ENCODE results near the gene FYCO1. TPM values are rescaled to one million over a fixed set of nuclear protein-coding genes. Genes with fewer than 3 reads are reported as not detected.
A peak's percentile ranks its signal among the peaks of the same experiment; 100 is the strongest.

The FYCO1 gene
- total RNA-seq, 2 donors from 2014 or later = 17.6 to 25.1 TPM

DNA sequence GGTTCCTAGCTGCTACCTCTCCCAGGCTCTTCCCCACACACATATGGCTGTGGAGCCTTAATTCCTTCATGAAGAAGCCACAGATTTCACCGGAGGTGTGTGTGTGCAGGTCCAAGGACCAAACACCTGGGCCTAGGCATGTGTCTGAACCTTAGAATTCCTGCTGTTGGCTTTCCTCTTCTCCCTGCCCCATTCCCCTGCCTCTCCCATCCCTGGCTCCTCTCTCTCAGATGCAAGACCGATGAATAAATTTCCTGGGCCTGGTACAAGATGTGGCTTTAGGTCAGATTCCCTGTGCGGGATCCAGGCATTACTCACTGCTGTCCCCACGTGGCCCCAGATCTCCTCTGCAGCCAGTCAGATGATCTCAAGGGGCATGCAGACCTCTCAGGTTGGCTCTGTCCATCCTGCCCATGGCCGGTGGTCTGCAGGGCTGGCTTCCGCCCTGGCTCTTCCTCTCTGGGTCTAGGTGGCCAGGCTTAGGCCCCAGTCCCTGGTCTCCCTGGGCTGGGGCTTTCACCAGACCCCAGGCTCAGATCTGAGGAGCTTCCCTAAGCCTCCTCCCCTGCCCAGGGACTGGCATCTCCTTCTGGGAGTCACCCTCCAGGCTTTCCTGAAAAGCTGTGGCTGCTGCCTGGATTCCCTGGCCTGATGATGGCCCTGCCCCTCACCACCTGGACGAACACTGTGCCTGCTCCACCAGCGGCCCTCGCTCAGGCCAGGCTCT, 88.8 kb downstream of the FYCO1 start:
- peaks cover 29% of the 10 kb centered on the region for H3K4me1 Mint-ChIP-seq (ENCODE audit: low read depth)
- no peaks in the 10 kb centered on the region for H3K36me3 Mint-ChIP-seq (ENCODE audit: insufficient read depth in 2 of 2)
- ATAC-seq (replicated peaks in 1 of 2) = no peak
- no peak overlapping the region for H3K4me3 Mint-ChIP-seq
- H3K27ac Mint-ChIP-seq = no peak overlapping the region
- DNase-seq = no peak
- no peaks in the 10 kb centered on the region for H3K9me3 Mint-ChIP-seq
- H3K27me3 Mint-ChIP-seq (ENCODE audit: low read depth) = peaks cover 61% of the 10 kb centered on the region

DNA sequence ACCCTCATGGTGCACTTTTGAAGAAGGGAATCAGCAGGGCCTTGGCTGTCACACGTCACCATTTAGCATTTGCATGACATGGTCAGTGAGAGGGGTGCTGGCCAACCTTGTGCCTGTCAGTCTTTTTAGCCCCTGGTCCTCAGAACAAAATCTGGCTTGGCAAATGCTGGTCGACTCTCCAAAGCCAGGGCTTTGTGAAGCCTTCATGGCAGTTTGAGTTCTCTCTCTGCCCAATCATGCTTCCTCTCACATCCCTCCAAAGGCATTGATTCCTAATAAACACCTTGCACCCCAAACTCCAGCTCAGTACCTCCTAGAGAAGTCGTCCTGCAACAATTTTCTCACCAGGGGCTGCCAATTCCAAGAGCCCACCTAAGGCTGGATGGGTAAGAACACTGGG, 89.9 kb downstream of the FYCO1 start:
- DNase-seq (no peak), ATAC-seq (replicated peaks in 1 of 2) (no peak)
- Mint-ChIP-seq H3K36me3 (ENCODE audit: insufficient read depth in 2 of 2) (no peaks in the 10 kb centered on the region), H3K4me1 (ENCODE audit: low read depth) (peaks cover 29% of the 10 kb centered on the region), H3K9me3 (no peaks in the 10 kb centered on the region), H3K27me3 (ENCODE audit: low read depth) (peaks cover 61% of the 10 kb centered on the region), H3K27ac (no peak overlapping the region), H3K4me3 (no peak overlapping the region)

DNA sequence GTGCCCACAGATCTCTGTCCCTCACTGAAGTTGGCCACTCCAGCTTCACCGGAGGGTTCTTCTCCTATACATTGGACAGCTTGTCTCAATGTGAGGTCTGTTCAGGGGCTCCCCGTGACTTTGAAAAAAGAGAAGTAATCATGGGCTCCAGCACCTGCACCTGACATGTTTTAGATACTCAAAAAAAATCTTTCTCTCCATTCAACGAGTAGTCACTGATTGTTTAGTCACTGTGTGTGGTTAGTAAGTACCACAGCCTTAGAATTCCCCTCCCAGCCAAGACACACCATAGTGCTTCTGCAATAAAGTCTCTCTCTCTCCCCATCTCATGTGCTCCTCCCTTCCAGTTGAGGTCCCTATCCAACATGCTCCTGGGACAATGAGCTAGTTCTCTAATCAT, 90.7 kb downstream of the FYCO1 start:
- H3K27ac Mint-ChIP-seq = no peak overlapping the region
- peak in 1 of 2 donors; percentile 22 for DNase-seq
- peak; percentile 85 to 86 for ATAC-seq (replicated peaks in 1 of 2)
- no peaks in the 10 kb centered on the region for H3K36me3 Mint-ChIP-seq (ENCODE audit: insufficient read depth in 2 of 2)
- H3K4me1 Mint-ChIP-seq (ENCODE audit: low read depth) = peaks cover 29% of the 10 kb centered on the region
- no peak overlapping the region for H3K4me3 Mint-ChIP-seq
- H3K9me3 Mint-ChIP-seq = no peaks in the 10 kb centered on the region
- H3K27me3 Mint-ChIP-seq (ENCODE audit: low read depth) = peaks cover 58% of the 10 kb centered on the region

DNA sequence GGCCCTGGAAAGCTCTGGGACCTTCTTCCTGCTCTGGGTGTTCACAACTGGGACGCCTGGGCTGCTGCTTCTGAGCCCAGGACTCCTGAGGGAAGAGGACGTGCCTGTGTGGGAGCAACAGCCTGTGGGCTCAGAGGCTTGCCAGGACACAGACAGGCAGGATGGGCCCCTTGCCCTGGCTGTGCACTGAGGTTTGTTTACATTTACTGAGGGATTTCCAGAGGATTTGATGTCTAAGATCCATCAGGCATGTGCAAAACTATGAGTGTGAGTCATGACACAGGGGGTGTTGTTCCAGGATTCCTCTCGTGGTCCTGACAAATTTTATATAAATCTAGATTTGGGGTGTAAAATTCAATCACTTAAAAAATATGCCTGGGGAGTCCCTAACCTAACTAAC, 98.7 kb downstream of the FYCO1 start:
- peaks cover 17% of the 10 kb centered on the region for H3K4me1 Mint-ChIP-seq (ENCODE audit: low read depth)
- ATAC-seq (replicated peaks in 1 of 2) = no peak
- H3K9me3 Mint-ChIP-seq = no peaks in the 10 kb centered on the region
- peaks cover 73% of the 10 kb centered on the region for H3K27me3 Mint-ChIP-seq (ENCODE audit: low read depth)
- DNase-seq = no peak
- no peak overlapping the region for H3K4me3 Mint-ChIP-seq
- no peak overlapping the region for H3K27ac Mint-ChIP-seq
- no peaks in the 10 kb centered on the region for H3K36me3 Mint-ChIP-seq (ENCODE audit: insufficient read depth in 2 of 2)

DNA sequence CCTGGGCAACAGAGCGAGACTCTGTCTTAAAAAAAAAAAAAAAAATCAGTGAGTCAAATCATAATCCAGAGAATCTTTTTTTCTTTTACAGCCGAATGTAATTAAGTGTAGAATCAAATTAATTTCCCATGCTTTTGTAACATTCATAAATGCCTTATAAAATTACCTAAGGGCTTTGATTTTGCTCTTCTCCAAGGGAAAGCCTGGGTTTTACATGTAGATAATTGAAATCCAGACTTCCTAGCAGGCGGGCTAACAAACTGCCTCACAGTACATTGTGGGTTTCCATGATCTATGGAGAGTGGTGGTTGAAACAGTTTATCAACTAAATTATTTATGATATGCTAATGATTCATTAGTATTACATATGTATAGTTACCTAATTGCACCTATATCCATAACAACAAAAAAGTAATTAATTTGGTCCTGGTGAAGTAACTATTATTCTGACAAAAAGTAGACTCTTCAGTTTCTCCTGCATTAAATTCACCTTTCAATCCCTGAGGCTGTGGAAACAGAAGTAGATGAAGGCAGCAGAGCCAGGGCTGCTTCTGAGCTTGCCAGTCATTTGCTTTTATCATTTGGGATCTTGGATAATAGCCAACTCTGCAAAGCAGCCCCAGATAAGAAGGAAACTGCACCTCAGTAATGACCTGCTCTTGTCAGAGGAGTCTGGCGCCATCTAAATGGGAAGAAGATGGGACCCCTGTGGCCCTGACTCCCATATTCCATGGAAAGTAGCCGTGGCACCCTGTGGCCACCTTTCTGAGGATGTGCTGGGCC, 99.7 kb downstream of the FYCO1 start:
- Mint-ChIP-seq H3K4me3 (no peak overlapping the region), H3K36me3 (ENCODE audit: insufficient read depth in 2 of 2) (no peaks in the 10 kb centered on the region), H3K9me3 (no peaks in the 10 kb centered on the region), H3K27me3 (ENCODE audit: low read depth) (peaks cover 74% of the 10 kb centered on the region), H3K4me1 (ENCODE audit: low read depth) (peaks cover 19% of the 10 kb centered on the region), H3K27ac (no peak overlapping the region)
- no peak for ATAC-seq (replicated peaks in 1 of 2)
- no peak for DNase-seq

DNA sequence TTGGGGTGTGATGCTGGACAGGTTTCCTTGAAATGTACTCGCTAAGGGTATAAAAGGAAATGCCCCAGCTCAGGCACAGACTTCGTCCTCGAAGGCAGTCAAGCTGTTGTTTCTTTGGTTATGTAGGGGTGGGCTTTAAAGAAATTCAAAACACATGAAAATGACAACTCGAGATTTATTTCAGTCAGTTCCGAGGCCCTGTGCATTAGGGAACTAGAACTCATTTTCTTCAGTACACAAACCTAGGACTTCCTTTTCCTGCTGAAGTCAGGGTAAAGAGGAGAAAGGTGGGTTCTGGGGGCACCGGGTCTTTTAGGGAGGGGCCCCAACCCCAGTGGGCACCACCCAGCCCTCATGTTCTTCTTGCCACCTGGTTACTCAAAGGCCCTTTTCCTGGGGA, 101.6 kb downstream of the FYCO1 start:
- Mint-ChIP-seq H3K4me1 (ENCODE audit: low read depth) (peaks cover 26% of the 10 kb centered on the region), H3K27me3 (ENCODE audit: low read depth) (peaks cover 72% of the 10 kb centered on the region), H3K4me3 (no peak overlapping the region), H3K36me3 (ENCODE audit: insufficient read depth in 2 of 2) (no peaks in the 10 kb centered on the region), H3K9me3 (no peaks in the 10 kb centered on the region), H3K27ac (no peak overlapping the region)
- ATAC-seq (replicated peaks in 1 of 2) (no peak), DNase-seq (no peak)

DNA sequence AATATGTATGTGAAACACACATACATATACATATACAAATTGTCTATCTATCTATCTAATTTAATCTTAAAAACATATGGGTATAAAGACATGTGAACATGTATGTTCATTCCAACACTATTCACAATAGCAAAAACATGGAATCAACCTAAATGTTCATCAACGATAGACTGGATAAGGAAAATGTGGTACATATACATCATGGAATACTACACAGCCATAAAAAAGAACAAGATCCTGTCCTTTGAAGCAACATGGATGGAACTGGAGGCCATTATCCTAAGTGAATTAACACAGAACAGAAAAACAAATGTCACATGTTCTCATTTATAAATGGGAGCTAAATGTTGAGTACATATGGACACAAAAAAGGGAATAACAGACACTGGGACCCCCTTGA, 103.5 kb downstream of the FYCO1 start:
- DNase-seq (no peak), ATAC-seq (replicated peaks in 1 of 2) (no peak)
- H3K36me3 Mint-ChIP-seq (ENCODE audit: insufficient read depth in 2 of 2) = no peaks in the 10 kb centered on the region
- peaks cover 40% of the 10 kb centered on the region for H3K4me1 Mint-ChIP-seq (ENCODE audit: low read depth)
- H3K27me3 Mint-ChIP-seq (ENCODE audit: low read depth) = peaks cover 60% of the 10 kb centered on the region
- no peak overlapping the region for H3K27ac Mint-ChIP-seq
- no peak overlapping the region for H3K4me3 Mint-ChIP-seq
- no peaks in the 10 kb centered on the region for H3K9me3 Mint-ChIP-seq

DNA sequence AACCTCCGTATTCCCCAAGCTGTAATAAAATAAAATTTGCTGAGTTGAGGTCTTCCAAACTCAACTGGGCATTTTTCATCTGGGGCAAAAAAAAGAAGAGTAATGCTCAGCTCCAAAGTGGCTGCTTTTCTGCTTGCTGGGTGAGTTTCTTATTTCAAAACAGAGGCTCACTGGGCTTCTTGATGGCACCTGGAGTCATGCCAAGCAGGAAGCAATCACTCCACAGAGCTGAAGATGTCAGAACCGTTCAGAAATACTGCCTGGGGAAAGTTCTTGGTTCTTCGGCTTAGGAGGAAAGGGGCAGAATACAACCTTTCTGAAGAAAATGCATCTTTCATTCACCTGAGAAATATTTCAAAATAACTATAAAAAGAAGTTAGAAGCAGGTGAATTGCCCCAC, 105.2 kb downstream of the FYCO1 start:
- Mint-ChIP-seq H3K36me3 (ENCODE audit: insufficient read depth in 2 of 2) (no peaks in the 10 kb centered on the region), H3K4me3 (peak overlapping the region in 1 of 2 donors; percentile 40), H3K27me3 (ENCODE audit: low read depth) (peaks cover 65% of the 10 kb centered on the region), H3K27ac (no peak overlapping the region), H3K9me3 (no peaks in the 10 kb centered on the region), H3K4me1 (ENCODE audit: low read depth) (peaks cover 52% of the 10 kb centered on the region)
- no peak for DNase-seq
- no peak for ATAC-seq (replicated peaks in 1 of 2)

DNA sequence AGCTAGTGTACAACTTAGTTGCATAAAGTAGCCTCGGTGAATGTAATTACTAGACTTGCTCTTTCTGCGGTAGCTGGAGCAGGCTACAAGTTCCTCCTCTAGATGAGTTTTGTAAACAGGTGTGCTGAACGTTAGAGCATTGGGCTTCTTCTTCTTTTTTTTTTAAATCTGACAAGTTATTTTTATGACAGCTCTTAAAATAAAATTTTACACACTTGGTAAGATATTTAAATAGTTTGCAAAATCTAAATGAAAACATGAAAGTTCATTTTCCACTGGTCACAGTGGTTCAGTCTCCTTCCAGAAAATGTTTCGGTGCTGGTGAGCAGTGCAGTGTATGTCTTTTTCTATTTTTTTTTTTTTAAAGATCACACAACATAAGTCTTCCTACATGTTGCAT, 106.3 kb downstream of the FYCO1 start:
- DNase-seq = no peak
- no peaks in the 10 kb centered on the region for H3K9me3 Mint-ChIP-seq
- no peaks in the 10 kb centered on the region for H3K36me3 Mint-ChIP-seq (ENCODE audit: insufficient read depth in 2 of 2)
- H3K4me1 Mint-ChIP-seq (ENCODE audit: low read depth) = peaks cover 61% of the 10 kb centered on the region
- ATAC-seq (replicated peaks in 1 of 2) = no peak
- H3K27ac Mint-ChIP-seq = no peak overlapping the region
- H3K27me3 Mint-ChIP-seq (ENCODE audit: low read depth) = peaks cover 73% of the 10 kb centered on the region
- no peak overlapping the region for H3K4me3 Mint-ChIP-seq

DNA sequence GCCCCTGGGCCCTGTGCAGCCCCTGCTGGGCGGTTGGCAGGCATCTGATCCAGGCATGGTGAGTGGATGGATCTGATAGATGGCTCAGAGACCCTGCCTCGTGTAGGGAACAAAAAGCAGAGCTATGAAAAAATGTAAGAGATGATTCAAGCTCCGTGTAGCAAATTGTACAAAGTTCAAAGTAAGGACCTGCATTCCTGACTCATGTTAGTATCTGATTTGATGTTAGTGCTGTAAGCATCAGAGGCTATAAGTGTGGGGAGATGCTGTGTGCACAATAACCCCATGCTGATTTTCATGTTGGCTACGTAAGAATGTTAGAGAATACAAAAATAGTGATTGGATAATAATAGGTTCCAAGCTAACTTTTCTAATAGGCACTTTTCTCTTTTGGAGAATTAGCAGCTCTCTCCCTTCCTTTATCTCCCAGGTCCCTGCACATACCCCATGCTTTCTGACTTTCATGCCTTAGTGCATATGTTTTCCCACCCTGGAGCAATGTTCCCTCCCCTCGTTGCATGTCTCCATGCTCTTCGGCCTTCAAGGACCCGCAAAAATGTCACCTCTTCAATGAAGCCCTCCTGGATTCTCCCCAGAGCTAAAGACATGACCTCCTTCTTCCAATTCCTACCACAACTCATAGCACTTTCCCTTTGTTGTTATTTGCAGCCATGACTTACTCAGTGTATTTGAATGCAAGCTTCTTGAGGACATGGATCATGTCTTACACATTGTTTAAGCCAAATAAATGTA, 107.7 kb downstream of the FYCO1 start:
- H3K4me3 Mint-ChIP-seq = no peak overlapping the region
- no peaks in the 10 kb centered on the region for H3K36me3 Mint-ChIP-seq (ENCODE audit: insufficient read depth in 2 of 2)
- H3K27ac Mint-ChIP-seq = no peak overlapping the region
- no peaks in the 10 kb centered on the region for H3K9me3 Mint-ChIP-seq
- DNase-seq = no peak
- peak; percentile 18 to 26 for ATAC-seq (replicated peaks in 1 of 2)
- peaks cover 73% of the 10 kb centered on the region for H3K27me3 Mint-ChIP-seq (ENCODE audit: low read depth)
- H3K4me1 Mint-ChIP-seq (ENCODE audit: low read depth) = peaks cover 53% of the 10 kb centered on the region

DNA sequence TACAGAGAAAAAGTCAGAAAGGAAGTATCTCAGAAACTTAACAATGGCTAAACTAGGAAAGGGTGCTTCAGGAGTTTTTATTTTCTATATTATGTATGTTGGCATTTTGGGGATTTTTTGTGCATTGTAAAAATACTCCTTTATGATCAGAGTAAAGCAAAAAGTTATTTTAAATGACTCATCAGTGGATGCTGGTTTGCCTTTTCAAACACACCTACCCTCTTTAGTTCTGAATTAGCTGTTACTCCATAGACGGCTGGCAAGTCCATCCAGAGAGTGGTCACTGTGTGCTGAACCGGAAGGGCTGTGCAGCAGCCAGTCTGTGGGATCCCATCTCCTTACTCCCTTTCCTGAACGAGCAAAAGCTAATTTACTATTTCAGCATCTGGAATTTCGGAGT, 108.3 kb downstream of the FYCO1 start:
- Mint-ChIP-seq H3K36me3 (ENCODE audit: insufficient read depth in 2 of 2) (no peaks in the 10 kb centered on the region), H3K4me1 (ENCODE audit: low read depth) (peaks cover 46% of the 10 kb centered on the region), H3K27ac (no peak overlapping the region), H3K4me3 (no peak overlapping the region), H3K9me3 (no peaks in the 10 kb centered on the region), H3K27me3 (ENCODE audit: low read depth) (peaks cover 69% of the 10 kb centered on the region)
- ATAC-seq (replicated peaks in 1 of 2) (peak; percentile 36 to 43), DNase-seq (no peak)

DNA sequence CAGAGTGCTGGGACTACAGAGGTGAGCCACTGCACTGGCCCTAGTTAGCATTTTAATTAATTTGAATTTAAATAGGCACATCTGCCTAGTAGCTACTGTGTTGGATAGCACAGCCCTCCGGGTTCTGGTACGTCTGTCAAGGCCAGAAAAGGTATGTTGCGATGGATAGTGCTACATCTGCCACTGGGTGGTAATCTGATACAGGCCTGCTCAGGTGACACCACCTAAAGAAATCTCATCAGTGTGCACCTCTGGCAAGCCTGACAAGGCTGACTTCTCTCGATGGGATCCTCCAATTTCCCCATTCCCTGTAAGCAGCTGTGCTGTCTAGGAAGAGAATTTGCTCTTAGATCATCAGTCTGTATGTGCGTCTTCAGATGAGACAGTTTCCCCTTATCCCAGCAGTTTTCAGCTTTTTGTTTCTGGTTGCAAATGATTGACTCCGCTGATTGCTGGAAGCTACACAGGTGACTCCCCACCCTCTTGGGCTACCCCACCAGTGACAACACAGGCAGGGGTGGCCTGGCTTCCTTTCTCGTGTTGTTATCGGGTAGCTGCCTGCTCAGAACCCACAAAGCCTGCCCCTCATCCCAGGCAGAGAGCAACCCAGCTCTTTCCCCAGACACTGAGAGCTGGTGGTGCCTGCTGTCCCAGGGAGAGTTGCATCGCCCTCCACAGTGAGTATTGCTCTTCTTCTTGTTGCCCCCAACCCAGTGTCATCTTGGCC, 109.5 kb downstream of the FYCO1 start, which contains the start of gene CCR9:
TSS of gene CCR9 (plus strand) at position 565 of the 727 bp plus-strand sequence. CDS start 8,391 bp downstream, outside the sequence.
- no peak within 1 kb of the TSS for H3K4me3 Mint-ChIP-seq
- peaks cover 49% of the 10 kb centered on the region for H3K4me1 Mint-ChIP-seq (ENCODE audit: low read depth)
- peaks cover 62% of the 10 kb centered on the region for H3K27me3 Mint-ChIP-seq (ENCODE audit: low read depth)
- H3K36me3 Mint-ChIP-seq (ENCODE audit: insufficient read depth in 2 of 2) = no peaks in the 10 kb centered on the region
- no peak for ATAC-seq (replicated peaks in 1 of 2)
- H3K9me3 Mint-ChIP-seq = no peaks in the 10 kb centered on the region
- DNase-seq = no peak
- no peak within 1 kb of the TSS for H3K27ac Mint-ChIP-seq
